ELF-1 (cell line): Measurements from ENCODE around the gene XRN2.

Source experiments
- DNase-seq: peaks from one replicate; pipeline ENCODE4 v3.0.0-alpha.2; 2016; ENCODE audit warnings: low read depth, low spot score

Gene XRN2

GRCh38 chr20:21424846-21425245 is 121.7 kb downstream of the XRN2 start:
- DNase-seq: no peak

- DNase-seq: no peak
Observed at GRCh38 chr20:21430020-21430419, 126.9 kb downstream of the XRN2 start.

DNA sequence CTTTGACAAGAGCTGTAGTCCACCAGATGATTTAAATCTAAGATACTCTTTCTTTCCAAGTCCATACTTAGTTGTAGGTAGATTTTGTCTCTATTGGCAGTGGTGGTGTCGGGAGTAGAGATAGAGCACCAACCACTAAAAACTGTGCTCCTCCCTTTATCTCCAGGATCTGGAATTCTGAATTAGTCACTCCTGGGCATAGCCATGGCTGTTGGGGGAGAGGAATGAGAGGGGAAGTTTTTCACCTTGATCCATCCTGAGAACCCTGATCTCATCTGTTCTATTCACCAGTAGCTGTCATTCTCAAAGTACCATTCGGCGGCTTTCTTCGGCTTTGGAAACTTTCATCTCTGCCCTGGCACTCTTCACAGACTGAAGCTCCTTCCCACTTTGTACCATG is 129.8 kb downstream of the XRN2 start:
- DNase-seq: no peak

DNA sequence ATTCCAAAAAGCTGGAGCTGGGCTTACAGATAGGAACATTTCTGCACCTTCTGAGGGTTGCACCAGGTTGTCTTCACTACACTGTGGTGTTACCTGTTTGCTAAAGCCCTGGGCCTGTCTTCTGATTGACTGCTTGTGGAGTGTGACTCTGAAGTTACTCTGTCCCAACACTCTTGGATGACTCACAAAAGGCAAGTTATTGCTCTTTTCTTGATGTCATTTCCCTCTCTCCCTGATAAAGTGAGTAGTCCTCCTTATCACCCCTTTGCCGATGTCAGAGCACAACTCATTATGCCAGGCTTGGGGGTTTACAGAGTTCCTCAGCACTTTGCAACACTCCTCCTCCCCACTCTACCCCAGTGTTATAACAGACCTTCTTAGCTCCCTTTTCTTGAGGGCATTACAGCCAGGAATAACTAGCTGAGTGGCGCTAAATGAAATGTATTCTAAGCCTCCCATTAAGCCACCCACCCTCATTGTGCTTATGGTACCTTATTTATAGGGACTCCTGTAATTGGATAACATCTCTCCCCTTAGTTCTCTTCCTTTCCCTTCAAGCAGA is 130.3 kb downstream of the XRN2 start:
- no peak for DNase-seq

DNA sequence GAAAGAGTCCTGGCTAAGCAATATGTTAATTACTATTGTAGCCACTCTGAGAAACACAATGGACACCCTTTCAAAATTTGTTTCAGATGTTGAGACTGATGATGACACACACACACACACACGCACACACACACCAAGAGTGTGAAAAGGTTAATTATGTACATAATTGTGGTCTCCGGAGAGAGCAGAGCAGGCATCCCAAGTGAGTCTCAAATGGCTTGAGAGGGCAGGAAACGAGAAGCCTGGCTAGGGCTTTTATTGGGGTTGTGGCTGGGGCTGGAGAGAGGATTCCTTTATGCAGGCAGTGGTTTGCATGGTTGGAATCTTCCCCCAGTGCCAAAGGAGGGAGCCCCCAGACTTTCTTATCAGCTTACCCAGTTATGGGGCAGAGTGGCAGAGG is 132.4 kb downstream of the XRN2 start:
- no peak for DNase-seq

GRCh38 chr20:21436205-21436604 is 133.1 kb downstream of the XRN2 start:
- no peak for DNase-seq

- no peak for DNase-seq
Observed at GRCh38 chr20:21437248-21437647, 134.1 kb downstream of the XRN2 start.

DNA sequence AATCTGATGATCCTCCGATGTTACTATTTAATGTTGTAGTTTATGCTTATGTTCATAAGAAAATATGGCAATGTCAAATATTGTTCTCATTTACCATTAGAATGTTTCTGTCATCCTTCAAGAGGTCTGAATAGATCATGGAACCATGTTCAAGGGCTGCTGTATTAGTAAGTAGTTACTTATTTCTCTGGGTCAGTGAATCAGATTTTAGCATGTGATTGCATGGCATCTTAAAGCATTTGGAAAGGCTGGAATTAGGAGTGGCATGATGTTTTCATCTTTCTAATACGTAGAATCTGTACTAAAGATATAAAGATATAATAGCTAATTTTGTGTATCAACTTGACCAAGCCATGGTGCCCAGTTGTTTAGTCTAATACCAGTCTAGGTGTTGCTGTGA is 134.7 kb downstream of the XRN2 start:
- DNase-seq: no peak
